HepG2 (cell line): Measurements from ENCODE around the gene ATP6V1G2. TPM values are rescaled to one million over a fixed set of nuclear protein-coding genes. Genes with fewer than 3 reads are reported as not detected.

Experiments used
- ARID4A ChIP-seq: sonication (generic); formaldehyde crosslinking; IDR thresholded peaks from 2 replicates; pipeline ENCODE4 v1.5.0; 2020; ENCODE audit warnings: mild to moderate bottlenecking, missing genetic modification reagents, borderline replicate concordance
- BRD4 ChIP-seq: sonication (generic); formaldehyde crosslinking; IDR thresholded peaks from 2 replicates; pipeline ENCODE4 v1.4.0; 2020; ENCODE audit warnings: missing genetic modification reagents
- CCAR2 ChIP-seq: fragments of 200-400 bp; formaldehyde crosslinking; optimal IDR thresholded peaks from 2 replicates; pipeline ENCODE3; 2018; ENCODE audit warnings: low read depth, mild to moderate bottlenecking, low read length, moderate library complexity
- CHD2 ChIP-seq: IDR thresholded peaks from 2 replicates; pipeline ENCODE4 v1.6.1; 2011; ENCODE audit warnings: low read depth, low read length, improper control_type of control experiment
- DNMT1 ChIP-seq: sonication (generic); formaldehyde crosslinking; IDR thresholded peaks from 2 replicates; pipeline ENCODE4 v1.5.1; 2020; ENCODE audit warnings: mild to moderate bottlenecking, missing genetic modification reagents
- GMEB1 ChIP-seq: sonication (generic); formaldehyde crosslinking; IDR thresholded peaks from 2 replicates; pipeline ENCODE4 v1.5.1; 2020; ENCODE audit warnings: missing genetic modification reagents, mild to moderate bottlenecking, borderline replicate concordance
- GPN1 ChIP-seq: sonication (generic); formaldehyde crosslinking; IDR thresholded peaks from 2 replicates; pipeline ENCODE4 v1.5.1; 2020; ENCODE audit warnings: missing genetic modification reagents, borderline replicate concordance
- MYC ChIP-seq: sonication (generic); formaldehyde crosslinking; IDR thresholded peaks from 2 replicates; pipeline ENCODE4 v1.9.0; 2021; ENCODE audit warnings: missing genetic modification reagents, borderline replicate concordance
- REXO4 ChIP-seq: sonication (generic); formaldehyde crosslinking; IDR thresholded peaks from 2 replicates; pipeline ENCODE4 v1.8.0; 2022; ENCODE audit warnings: missing genetic modification reagents, mild to moderate bottlenecking, borderline replicate concordance
- SAFB2 ChIP-seq: sonication (generic); formaldehyde crosslinking; IDR thresholded peaks from 2 replicates; pipeline ENCODE4 v1.5.1; 2020; ENCODE audit warnings: missing genetic modification reagents, low read depth, mild to moderate bottlenecking, borderline replicate concordance
- THAP7 ChIP-seq: sonication (generic); formaldehyde crosslinking; IDR thresholded peaks from 2 replicates; pipeline ENCODE4 v1.8.1; 2023; ENCODE audit warnings: mild to moderate bottlenecking, missing genetic modification reagents
- ZBTB33 ChIP-seq: sonication (generic); formaldehyde crosslinking; IDR thresholded peaks from 2 replicates; pipeline ENCODE4 v1.4.0; 2020; ENCODE audit warnings: missing genetic modification reagents
- ZMAT3 ChIP-seq: sonication (generic); formaldehyde crosslinking; conservative IDR thresholded peaks from 2 replicates; pipeline ENCODE4 v1.7.0; 2021; ENCODE audit warnings: missing genetic modification reagents
- ZNF501 ChIP-seq: sonication (generic); formaldehyde crosslinking; IDR thresholded peaks from 2 replicates; pipeline ENCODE4 v1.5.1; 2020; ENCODE audit warnings: mild to moderate bottlenecking, moderate library complexity, missing genetic modification reagents
- ZNF614 ChIP-seq: IDR thresholded peaks from 2 replicates; pipeline ENCODE4 v1.6.1; 2018; ENCODE audit warnings: missing biosample characterization, missing genetic modification reagents, inconsistent platforms, borderline replicate concordance
- ZNF615 ChIP-seq: sonication (generic); formaldehyde crosslinking; IDR thresholded peaks from 2 replicates; pipeline ENCODE4 v1.5.0; 2020; ENCODE audit warnings: mild to moderate bottlenecking, missing genetic modification reagents, borderline replicate concordance
- ZNF678 ChIP-seq: sonication (generic); formaldehyde crosslinking; IDR thresholded peaks from 2 replicates; pipeline ENCODE4 v1.4.0; 2020; ENCODE audit warnings: mild to moderate bottlenecking, missing genetic modification reagents
- ZNF773 ChIP-seq: sonication (generic); formaldehyde crosslinking; IDR thresholded peaks from 2 replicates; pipeline ENCODE4 v1.4.0; 2020; ENCODE audit warnings: missing genetic modification reagents, borderline replicate concordance
- polyA plus RNA-seq, 8 experiments: library from polyadenylated mRNA; depleted of rRNA in 3 of 8; stranded (reverse) in 7 of 8; unstranded in 1 of 8; fragments of >200 nt; fragmentation: Illumina TruSeq in 4 of 8; extraction: Trizol in 4 of 8; gene quantifications; 2 replicates each; pipeline versions ENCODE4 v1.2.1 to v1.2.3, GENCODE V29; 2011 to 2016; ENCODE audit warnings: low read depth in 4 of 8, missing spikeins in 1 of 8, mixed read lengths in 1 of 8; ENCODE audit not compliant: insufficient read depth in 1 of 8
- total RNA-seq, 5 experiments: library from RNA; depleted of rRNA; stranded (reverse); fragments of >200 nt; fragmentation: Illumina TruSeq; extraction: Trizol; gene quantifications; 2 replicates each; pipeline ENCODE4 v1.2.3, GENCODE V29; 2016; ENCODE audit warnings: low read depth in 1 of 5

Gene ATP6V1G2
- total and polyA plus RNA-seq, 2 of the 13 experiments (the other 11 are each of a cell fraction or from before 2014, with no cell fraction given): 0.27 to 0.83 TPM

- TF ChIP-seq ZNF773 (CRISPR knock-in tag): peak; percentile 57; the same call in 1 of the 2 replicates
- TF ChIP-seq GPN1 (CRISPR knock-in tag): peak; percentile 26; the same call in 1 of the 2 replicates
- no peak for TF ChIP-seq ZNF615 (CRISPR knock-in tag)
- TF ChIP-seq GMEB1: peak; percentile 23; the same call in 1 of the 2 replicates
- peak; percentile 76 for TF ChIP-seq MYC
- 0 out of 2 replicates have a peak, but pooled peaks have one; percentile 55 for TF ChIP-seq DNMT1 (CRISPR knock-in tag)
- TF ChIP-seq BRD4: peak; percentile 47; the same call in 1 of the 2 replicates
- TF ChIP-seq REXO4 (CRISPR knock-in tag): no peak
- peak; percentile 84; the same call in 1 of the 2 replicates for TF ChIP-seq ARID4A (CRISPR knock-in tag)
- TF ChIP-seq CCAR2: no peak
- TF ChIP-seq ZBTB33: peak; percentile 69
- peak; percentile 74; the same call in 1 of the 2 replicates for TF ChIP-seq SAFB2 (CRISPR knock-in tag)
- no peak; the same call in 1 of the 2 replicates for TF ChIP-seq CHD2
- TF ChIP-seq THAP7 (CRISPR knock-in tag): 0 out of 2 replicates have a peak, but pooled peaks have one; percentile 7
- peak; percentile 89; the same call in 1 of the 2 replicates for TF ChIP-seq ZNF614 (CRISPR knock-in tag)
- peak; percentile 71; the same call in 1 of the 2 replicates for TF ChIP-seq ZNF501 (CRISPR knock-in tag)
- TF ChIP-seq ZMAT3 (CRISPR knock-in tag): no peak
- peak; percentile 89; the same call in 1 of the 2 replicates for TF ChIP-seq ZNF678
Measured at GRCh38 chr6:31580807-31581433, 34.5 kb upstream of the ATP6V1G2 start (continued).
